HG03039 (cell line): ENCODE data around the gene ARL2BP.

Experiments used
- ATAC-seq: cut with Tn5 transposase; IDR thresholded peaks from one replicate; pipeline ENCODE4 v1.9.1; 2021; ENCODE audit warnings: mild to moderate bottlenecking, moderate library complexity; ENCODE audit not compliant: unreplicated experiment

Gene ARL2BP

DNA sequence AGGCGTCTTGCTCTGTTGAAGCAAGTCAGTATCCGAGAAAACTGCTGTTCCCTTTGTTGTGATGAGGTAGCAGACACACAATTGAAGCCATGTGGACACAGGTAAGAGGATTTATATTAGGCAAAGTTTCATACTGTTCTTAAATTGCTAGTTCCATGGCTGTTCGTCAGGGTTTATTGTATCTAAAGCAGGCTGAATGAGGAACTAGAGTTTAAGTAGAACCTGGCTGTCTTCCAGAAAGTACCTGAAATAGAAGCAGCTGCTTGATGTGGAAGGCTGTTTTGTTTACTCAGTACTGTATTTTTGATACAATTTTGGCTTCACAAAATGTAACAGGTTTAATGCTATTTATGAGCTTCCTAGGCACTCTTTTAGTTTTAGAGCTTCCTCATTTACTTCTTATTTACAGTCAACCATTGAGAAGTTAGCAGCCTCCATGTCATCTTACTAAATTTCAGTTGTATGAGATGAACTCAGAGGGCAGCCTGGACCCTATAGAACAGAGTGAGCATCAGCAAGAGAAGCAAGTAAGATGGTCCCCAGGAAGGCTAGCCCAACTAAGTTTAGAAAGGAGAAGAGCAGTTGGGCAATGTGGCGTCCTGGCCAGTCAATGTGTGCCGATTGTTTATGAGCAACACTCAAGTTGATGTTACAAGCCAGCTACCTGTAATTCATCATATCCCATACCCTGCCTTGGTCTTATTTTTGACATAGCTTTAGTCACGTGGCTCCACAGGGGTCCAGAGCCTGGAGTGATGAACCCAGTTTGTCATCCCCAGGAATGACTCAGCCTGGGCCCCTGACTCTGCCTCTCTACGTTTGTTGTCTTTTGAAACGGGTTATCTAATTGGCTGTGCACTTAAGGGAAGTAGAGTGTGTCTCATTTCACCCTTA lies 9.7 kb upstream of the ARL2BP start:
- ATAC-seq: no peak

DNA sequence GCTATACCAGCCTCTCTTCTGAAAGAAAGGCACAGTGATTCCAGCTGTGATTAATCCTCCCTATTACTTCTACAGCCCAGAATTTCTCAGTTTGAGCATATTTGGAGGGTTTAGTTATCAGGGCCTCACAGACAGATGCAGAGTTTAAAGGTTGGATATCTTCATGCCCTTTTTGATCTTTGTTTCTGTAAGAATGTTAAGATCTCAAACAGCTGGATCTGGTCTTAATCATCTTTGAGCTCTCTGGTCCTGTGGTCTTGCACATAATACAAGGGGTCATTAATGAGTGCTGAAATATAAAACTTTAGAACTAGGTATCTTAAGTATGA lies 9.1 kb upstream of the ARL2BP start:
- ATAC-seq: no peak

DNA sequence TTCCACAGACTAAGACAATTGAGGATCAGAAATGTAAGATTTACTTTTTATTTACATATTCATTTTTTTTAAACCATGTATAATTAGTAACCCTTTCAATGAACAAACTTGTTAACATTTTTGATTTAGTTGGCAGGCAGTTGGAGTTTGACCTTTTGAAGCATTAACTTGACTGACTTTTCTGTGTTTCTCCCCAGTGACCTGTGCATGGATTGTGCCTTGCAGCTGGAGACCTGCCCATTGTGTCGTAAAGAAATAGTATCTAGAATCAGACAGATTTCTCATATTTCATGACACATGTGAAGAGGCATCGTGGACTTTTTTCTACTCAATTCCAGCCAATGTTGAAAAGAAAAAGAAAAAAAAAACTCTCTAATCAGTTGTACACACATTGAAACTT lies 6.4 kb upstream of the ARL2BP start:
- ATAC-seq: no peak

DNA sequence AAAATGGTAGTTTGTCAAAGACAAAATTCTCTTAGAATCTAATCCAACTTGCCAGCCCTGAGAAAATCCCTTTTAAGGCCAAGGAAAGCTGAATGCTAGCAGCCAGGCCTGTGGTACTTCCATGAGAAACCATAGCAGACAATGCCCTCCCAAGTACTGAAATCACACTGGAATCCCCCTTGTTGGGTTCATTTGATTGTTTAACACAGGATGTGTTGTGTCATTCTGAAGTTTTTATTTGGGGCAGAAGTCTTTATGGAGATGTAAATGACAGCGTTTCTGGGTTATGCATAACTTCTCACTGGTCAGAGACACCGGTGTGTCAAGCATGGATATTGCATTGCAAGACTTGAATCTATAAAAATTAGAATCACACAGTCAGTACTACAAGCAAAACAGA lies 6.0 kb upstream of the ARL2BP start:
- ATAC-seq: no peak

DNA sequence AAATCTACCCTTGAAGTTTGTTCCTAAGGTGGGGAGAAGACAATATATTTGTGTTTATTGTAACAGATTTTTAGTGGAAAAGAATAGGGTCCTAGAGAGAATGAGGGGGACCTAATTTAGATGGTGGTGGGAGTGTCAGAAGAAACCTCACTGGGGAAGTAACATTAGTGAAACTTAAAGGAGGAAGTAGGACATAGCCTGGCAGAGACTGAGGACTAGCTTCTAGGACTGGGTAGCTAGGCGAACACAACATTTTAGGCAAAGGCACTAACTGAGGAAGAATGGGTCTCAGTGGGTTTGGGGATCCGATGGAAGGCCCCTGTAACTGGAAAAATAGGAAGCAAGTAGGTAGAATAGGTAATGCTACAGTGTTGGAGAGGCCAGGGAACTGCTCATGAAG lies 4.2 kb upstream of the ARL2BP start:
- ATAC-seq: no peak

DNA sequence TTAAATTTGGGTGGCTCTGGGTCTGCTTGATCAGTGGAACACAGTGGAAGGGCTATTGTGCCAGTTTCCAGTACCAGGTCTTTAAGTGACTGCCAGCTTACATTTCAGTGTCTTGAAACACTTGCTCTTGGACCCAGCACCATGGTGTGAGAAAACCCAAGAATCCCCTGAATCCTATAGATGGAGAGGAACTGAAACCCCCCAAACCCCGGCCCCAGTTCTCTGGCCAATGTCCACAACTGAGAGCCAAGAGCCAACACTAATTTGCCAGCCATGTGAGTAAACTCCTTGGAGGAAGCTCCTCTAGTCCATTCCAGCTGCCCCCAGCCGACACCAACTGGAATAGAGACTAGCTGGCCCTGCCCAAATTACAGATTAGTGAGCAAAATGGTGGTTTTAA lies 2.4 kb upstream of the ARL2BP start:
- ATAC-seq: no peak

DNA sequence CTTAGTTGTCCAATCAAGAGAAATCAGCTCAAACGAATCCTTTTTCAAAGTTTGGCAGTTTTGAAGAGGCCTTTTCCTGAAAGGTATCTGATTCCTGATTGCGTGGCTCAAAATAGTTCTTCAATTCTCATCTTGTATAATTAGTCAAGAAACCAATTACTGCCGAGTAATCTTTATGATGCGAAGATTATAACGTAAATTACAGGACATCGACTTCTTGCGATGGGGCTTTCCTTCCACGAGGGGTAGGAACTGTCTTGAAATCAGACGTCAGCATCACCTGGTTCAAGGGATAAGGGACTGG lies 644 bp upstream of the ARL2BP start:
- peak; percentile 15 for ATAC-seq

DNA sequence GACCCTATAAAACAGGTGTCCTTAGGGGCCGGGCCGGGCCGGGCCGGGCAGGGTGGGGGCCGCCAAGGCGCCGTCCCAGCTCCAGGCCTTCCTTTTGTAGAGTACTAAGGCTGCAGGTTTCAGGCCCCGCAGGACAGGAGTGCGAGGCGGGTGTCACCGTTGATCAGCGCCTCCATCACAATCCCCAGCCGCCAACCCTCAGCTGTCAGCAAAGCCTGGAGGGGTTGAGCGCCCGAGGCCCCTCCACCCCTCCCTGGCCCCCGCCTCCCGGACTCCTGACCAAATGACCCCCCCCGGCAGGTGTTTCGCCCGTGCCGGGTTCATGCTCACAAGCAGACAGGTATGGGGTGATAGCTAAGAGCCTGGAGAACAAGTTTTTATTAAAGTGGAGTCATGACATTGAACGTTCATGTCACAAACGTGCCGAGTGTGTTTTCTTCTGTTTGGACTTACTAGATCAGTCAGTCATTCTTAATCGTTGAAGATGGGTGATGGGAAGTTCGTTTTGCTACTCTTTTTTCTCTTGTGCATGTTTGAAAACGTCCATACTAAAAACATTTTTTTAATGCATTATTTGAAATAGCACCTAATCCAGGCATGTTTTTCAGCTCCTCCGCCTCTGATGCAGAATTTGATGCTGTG lies 534 bp downstream of the ARL2BP start:
- ATAC-seq: no peak

DNA sequence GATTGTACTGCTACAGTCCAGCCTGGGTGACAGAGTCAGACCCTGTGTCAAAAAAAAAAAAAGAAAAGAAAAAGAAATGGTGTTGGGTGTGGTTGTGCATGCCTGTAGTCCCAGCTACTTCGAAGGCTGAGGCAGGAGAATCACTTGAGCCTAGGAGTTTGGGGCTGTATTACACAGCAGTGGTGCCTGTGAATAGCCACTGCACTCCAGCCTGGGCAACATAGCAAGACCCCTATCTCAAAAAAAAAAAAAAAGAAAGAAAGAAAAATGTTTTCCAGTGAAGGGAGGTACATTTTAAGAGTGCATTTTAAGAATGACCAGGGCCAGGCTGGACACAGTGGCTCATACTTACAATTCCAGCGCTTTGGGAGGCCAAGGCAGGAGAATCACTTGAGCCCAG lies 6.3 kb downstream of the ARL2BP start:
- ATAC-seq: no peak

DNA sequence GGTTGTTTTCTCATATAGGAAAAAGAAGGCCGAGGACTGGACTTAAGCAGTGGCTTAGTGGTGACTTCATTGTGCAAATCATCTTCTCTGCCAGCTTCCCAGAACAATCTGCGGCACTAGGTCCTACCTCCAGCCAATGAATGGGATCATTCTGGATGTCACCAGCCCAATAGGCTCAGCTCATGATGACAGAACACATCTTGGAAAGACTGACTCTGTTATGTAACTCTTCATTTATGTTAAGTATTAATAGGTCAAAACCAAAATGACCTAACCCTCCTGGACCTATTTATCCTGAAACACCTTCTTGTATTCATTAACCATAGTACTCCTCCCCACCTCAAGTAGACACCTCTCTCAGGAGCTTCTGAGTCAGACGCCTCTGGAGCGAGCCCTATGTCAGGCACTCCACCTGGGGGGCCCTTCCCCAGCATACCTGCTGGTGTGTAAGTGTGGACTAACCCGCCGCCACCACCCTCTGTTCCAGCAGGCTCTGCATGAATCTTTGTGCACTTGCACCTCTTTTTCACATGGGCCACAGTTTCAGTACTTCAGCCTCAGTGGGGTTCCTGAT lies 7.2 kb downstream of the ARL2BP start:
- ATAC-seq: no peak

DNA sequence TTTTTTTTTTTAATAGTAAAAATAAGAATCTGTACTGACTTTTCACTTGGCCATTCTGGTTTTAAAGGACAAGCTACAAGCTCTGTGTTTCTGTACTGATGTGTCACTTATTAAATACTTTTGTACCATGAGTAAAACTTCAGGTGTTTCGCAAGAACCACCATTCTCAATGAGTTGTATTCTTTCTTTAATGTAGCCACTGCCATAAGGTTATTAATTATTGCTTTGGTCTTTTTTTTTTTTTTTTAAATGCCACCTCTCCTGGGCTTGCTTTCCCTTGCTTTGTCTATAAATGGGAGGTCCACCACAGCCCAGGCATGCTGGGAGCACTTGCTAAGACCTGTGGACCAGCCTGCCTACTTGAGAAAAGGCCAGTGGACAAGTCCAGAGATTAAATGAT lies 8.4 kb downstream of the ARL2BP start:
- no peak for ATAC-seq

DNA sequence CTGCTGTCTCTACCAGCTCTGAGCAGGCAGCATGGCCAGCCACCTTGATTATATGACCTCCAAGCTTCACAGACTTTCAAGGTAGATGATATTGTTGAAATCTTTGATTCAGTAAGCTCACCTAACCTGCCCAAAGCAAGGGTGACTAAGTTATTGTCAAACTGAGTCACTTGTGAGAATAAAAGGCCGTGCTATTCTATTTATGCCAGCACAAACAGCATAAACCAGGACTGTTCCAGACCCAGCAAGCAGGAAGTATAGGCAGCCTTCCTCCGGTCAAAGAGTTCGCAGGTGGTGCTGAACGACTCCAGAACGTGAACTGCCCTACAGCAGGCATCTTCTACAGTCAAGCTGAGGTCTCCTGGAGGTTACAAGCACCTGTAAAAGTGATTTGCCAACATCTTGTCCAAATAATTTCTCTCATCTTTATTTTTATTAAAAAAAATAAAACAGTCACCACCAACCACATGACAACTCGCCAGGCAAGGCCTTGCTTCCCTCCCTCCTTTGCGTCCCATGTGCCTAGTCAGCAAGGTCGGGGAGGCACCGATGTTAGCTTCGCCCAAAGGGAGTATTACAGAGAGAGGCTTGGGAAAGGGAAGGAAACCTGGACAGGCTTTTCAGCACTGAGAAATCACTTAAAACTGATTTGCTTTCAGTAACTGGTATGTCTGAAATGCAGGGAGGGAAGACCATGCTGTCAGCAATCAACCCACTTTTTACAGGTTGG lies 10.8 kb downstream of the ARL2BP start:
- ATAC-seq: no peak

DNA sequence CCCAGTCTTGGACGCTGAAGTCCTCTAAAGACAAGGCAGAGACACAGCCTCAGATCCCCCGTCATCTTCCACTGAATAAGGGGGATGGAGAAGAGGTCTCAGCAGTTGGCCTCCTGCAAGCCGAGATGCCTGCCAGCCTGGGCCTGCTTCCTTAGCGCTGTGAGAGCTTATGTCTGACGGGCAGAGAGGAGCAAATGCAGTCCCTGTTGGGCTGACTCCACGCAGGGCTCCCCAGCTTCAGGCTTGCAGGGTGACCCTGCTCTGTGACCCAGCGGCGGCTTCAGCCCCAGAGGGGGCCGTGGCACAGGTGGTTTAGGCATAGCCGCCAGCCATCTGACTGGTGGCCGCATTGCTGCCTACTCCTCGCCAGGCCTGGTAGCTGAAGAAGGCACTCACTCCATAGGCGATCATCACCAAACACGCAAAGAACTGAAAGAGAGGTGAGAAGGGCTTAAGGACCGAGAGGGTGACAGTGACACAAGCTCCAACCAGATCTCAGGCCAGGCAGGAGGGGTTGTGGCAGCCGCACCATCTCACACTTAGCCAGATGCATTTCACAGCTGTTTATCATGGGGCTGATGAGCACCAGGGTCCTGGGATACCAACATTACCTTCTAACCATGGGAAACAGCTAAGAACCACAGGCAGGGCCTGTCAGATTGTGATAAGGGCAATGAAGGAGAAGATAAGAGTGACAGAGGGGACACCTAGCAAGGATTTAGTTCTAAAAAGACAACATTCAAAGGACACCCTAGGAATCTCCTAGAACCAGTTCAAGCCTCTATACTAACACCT lies 11.7 kb downstream of the ARL2BP start:
- no peak for ATAC-seq

DNA sequence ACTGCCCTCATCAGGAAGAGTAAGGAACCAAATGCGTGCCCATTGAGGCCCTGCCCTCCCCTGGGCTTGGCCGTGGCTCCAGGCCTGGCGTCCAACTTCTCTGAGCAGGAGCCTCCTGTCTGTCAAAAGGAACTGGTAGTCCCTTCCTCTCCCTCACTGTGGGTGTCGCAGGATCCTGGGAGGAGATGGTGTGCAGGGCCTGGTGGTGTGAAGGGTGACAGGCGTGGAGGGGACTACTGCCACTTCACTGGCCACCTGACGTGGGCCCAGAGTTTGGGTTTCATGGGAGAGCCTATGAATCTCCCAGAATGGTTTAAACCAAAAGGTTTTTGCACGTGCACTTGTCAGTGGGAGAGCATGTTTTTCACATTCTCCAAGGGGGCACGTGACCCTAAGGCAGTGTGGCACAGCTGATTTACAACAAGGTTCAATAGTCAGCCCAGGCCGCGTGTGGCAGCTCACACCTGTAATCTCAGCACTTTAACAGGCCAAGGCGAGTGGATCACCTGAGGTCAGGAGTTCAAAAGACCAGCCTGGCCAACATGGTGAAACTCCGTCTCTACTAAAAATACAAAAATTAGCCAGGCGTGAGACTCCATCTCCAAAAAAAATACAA lies 12.5 kb downstream of the ARL2BP start:
- ATAC-seq: no peak

DNA sequence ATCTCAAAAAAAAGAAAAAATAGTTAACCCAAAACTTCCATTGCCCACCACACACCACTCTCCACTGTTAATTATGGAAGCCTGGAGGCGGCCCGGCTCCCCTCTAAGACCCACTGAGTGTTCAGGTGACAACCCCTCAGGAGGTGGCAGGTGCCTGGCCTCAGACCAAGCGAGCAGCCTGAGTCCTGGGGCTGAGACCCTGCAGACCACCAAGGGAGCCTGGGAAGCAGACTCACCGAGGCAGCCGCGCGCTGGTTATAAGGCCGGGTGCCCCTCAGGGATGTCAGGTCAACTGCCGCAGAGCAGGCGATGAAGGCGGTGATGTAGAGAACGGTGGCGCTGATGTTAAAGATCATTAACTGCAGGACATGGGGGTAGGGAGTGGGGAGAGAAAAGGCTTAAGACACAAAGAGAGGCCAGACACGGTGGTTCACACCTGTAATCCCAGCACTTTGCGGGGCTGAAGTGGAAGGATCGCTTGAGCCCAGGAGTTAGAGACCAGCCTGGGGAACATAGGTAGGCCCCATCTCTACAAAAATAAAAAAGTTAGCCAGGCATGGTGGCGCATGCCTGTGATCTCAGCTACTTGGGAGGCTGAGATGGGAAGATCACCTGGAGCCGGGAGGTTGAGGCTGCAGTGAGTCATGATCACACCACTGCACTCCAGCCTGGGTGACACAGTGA lies 13.3 kb downstream of the ARL2BP start:
- ATAC-seq: no peak

DNA sequence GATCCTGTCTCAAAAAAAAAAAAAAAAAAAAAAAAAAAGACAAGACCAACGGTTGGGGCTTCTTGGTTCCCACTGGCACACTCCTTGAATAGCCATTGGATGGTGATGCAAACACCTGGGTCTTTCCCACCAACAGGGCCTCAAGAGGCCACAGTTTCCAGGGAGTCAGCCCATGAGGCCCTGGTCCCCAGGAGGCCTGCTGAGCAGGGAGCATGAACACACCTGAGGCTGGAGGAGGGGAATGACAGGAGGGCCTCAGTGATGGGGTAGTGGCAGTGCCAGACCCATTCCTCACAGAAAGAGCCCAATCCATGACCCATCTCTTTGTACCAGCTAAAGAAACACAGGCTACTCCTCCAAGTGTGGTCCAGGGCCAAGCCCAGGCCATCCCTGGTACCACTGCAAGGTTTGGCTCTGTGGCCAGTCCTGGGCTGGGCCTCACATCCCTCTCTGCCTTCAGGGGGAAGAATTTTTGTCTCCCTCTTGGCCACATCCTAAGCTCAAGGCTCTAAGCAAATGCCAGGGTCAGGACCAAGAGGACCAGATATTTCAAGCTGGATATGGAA lies 13.9 kb downstream of the ARL2BP start:
- ATAC-seq: no peak

DNA sequence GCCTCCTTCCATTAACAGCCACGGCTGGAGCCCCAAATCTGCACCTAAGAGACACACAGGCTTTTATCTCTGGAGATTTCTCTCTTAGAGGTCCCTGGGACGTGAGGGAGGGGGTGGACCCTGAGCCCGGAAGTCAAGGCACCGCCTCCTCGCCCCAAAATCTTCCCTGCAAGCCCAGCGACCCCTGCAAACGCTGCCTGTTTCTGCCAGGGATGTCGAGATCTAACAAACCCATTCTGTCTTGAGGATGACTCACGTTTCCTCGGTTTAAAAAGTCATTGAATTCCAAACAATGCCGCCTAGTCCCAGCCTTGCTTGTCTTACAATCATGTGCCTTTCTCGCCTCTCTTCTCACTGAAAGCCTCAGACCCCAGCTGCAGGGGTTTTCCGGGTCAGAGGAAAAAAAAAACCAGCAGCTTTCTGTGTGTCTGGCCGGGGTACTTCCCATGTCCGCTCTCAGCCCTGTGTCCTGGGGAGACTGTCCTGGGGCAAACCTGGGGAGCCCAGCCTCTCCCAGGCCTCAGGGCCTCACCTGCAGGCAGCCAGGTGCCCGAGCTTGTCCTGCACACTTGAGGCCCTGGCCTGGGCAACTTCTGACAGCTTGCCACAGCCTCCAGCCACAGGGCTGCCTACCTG lies 15.4 kb downstream of the ARL2BP start:
- ATAC-seq: no peak

DNA sequence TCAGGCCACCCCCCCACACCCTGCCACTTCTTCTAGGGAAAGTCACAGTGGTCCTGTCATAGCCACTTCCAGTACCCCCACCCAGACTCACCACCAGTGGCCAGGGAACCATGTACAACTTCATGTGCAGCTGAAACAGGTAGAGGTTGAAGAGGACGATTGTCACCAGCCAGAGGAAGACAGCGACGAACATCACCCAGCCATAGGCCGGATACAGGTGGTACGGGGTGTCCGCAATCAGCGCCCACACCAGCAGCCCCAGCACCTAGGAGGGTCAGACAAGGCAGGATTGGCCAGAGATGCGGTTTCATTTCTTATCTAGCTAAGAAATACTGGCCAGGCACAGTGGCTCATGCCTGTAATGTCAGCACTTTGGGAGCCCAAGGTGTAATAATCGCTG lies 16.7 kb downstream of the ARL2BP start:
- ATAC-seq: no peak

DNA sequence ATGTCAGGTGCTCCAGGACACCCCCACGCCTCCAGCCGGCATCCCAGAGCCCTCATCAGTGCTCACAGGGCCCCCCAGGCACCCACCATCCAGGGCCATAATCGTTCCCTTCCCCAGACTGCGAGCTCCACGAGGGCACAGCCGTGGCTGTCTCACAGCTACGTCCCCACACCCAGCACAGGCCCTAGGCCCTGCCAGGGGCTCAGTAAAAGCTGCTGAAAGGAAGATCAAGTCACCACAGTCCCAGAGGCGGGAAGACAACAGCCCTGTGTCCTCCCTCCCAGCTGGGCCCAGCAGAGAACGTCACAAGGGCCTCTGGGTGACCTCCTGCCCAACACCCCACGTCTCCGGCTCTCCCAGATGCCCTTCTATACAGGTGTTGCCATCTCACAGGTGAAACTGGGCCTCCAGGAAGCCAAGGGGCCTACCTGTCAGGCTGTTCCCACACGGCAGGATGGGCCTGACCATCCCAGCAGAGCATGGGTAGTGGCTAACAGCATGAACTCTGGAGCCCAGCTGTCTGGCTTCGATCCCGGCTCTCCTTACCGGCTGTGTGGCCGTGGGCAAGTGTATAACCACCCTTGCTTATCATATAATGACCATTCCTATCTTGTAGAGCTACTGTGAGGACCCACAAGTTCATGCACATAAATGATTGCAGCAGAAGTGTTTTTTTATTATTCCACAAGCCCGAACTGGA lies 17.9 kb downstream of the ARL2BP start:
- ATAC-seq: no peak
